ENCODE measurements around the gene ANP32B.
A peak's percentile ranks its signal among the peaks of the same experiment; 100 is the strongest.

Gene ANP32B

DNA sequence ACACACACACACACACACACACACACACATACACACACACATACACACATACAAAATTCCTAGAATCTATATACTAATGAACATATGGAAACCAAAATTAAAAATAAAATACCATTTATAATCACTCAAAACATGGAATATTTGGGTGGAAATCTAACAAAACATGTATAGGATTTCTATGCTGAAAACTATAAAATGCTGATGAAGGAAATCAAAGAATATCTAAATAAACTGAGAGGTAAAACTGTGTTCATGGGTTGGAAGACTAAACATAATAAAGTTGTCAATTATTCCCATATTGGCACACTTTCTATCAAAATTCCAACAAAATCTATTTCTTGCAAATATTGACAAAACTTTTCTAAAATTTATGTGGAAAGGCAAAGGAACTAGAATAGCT lies 48.0 kb downstream of the ANP32B start:
- DNase-seq (ENCODE audit: low spot score) = no peak

GRCh38 chr9:98031935-98032334 lies 48.8 kb downstream of the ANP32B start:
- no peak for DNase-seq (ENCODE audit: low spot score)

GRCh38 chr9:98034593-98035546 lies 51.7 kb downstream of the ANP32B start:
- peak; percentile 65 for DNase-seq (ENCODE audit: low spot score)

- no peak for DNase-seq (ENCODE audit: low spot score)
Observed at GRCh38 chr9:98037357-98037756, 54.2 kb downstream of the ANP32B start.

DNA sequence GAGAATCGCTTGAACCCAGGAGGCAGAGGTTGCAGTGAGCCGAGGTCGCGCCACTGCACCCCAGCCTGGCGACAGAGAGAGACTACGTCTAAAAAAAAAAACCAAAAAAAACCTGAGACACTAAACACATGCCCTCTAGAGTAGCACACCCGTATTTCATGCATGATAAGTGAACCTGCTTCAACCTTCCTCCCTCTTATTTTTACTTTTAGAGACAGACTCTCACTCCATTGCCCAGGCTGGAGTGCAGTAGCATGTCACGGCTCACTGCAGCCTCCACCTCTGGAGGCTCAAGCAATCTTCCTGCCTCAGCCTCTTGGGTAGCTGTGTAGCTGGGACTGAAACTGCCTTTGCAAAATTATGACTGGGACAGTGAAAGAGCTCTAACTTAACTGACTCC lies 55.8 kb downstream of the ANP32B start:
- DNase-seq (ENCODE audit: low spot score) = no peak

GRCh38 chr9:98039607-98040017 lies 56.5 kb downstream of the ANP32B start:
- no peak for DNase-seq (ENCODE audit: low spot score)

DNA sequence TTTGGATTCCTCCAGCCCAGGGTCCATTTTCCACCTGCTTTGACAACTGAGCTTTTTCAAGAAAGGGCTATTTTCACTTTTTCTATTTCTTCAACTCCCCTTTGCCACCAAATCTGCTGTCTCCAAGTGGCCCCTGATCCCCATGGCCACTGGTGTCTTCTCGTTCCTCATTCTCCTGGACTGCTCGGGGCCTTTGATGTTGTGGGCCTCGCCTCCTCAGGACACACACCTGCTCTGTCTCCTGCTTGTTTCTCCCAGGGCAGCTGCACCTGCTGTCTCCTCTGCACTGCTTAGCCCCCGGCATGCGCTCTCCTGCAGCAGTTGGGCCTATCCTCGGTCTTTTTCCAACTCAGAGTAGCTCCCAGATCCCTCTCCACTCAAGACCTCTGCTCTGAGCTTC lies 57.1 kb downstream of the ANP32B start:
- no peak for DNase-seq (ENCODE audit: low spot score)

DNA sequence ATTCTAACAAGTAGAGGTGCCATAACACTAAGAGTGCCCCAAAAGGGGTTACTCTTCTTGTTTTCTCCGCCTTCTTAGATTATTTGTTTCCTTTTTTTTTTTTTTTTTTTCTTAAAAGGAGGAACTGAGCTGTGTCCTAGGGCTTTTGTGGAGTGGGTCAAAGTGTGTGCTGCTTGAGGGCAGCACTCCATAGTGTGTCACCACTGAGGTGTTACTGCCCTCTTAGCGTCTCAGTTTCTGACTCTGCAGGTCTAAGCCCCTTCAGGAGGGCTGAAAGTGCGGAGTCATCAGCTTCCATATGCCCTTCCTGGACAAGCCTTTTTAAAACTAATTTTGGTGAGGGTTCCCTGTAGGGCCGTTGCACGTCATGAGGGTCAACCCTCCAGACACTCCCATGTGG lies 60.8 kb downstream of the ANP32B start:
- DNase-seq (ENCODE audit: low spot score) = no peak

DNA sequence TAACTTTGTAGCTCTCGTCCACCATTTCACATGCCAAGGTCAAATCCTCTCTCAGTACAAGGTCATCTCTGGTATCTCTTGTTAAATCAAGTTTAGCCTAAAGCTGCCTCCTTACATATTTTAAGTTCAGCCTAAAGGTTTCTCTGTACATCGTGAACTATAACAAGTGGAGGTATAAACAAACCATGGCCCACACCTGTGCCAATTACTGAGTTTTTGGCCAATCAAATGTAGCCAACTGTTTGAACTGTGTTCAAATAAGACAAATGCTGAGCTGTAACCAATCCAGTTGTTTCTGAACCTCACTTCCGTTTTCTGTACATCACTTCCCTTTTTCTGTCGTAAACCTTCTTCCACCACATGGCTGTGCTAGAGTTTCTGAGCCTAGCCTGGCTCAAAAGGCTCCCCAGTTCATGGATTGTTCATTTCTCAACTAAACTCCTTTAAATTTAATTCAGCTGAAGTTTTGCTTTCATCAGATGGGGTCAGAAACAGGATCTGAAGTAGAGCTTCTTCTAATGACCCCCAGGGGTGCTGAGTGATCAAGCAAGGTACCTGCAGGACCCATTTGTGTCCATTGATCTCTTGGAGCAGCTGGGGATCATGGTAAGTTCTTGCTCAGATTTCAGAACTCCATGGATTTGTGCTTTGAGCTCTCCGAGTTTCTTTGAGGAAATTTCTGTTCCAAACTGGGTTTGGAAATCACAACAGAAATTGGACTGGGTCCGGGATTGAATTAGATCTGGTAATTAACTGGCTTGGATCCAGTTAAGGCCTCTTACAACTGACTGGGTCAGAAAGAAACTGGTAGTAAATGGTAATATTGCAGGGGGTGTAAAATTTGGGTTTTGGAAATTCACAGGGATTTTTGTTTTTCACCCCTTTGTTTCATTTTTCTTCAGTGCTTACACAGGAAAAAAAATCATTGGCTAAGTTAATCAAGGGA lies 62.4 kb downstream of the ANP32B start:
- DNase-seq (ENCODE audit: low spot score) = no peak

DNA sequence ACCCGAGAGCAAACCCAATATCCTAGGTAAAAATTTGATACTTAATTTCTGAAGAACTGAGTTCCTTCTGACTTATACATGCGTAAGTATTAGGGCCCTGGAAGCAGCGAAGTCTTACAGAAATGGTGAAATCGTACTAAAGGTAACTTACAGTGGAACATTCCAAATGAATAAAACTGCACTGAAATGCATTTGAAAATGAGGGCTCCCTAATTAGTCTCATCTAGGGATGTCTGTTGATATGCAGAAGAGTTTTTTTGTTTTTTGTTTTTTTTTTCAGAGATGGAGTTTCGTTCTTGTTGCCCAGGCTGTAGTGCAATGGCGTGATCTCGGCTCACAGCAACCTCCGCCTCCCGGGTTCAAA lies 63.0 kb downstream of the ANP32B start:
- DNase-seq (ENCODE audit: low spot score) = no peak

DNA sequence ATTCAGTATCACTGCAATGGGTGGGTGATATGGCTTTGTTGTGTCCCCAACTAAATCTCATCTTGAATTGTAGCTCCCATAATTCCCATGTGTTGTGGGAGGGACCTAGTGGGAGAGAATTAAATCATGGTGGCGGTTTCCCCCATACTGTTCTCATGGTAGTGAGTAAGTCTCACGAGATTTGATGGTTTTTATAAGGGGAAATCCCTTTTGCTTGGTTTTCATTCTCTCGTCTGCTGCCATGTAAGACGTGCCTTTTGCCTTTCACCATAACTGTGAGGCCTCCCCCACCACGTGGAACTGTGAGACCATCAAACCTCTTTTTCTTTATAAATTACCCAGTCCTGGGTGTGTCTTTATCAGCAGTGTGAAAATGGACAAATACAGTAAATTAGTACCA lies 63.9 kb downstream of the ANP32B start:
- DNase-seq (ENCODE audit: low spot score) = no peak

DNA sequence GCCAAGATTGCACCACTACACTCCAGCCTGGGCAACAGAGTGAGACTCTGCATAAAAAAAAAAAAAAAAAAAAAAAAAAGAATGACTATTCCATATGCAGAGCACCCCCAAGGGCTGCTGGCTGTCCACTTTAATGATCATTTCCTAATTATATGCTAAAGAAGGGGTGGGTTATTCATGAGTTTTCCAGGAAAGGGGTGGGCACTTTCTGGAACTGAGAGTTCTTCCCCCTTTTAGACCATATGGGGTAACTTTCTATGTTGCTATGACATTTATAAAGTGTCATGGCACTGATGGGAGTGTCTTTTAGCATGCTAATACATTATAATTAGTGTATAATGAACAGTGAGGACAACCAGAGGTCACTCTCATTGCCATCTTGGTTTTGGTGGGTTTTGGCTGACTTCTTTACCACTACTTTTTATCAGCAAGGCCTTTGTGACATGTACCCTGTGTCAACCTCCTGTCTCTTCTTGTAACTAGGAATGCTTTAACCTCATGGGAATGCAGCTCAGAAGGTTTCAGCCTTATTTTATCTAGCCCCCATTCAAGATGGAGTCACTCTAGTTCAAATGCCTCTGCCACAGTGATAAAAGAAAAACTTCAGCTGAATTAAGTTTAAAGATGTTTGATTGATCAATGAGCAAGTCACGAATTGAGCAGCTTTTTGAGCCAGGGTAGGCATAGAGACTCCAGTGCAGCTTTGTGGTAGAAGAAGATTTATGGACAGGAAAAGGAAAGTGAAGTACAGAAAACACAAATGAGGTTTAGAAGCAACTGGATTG lies 66.3 kb downstream of the ANP32B start:
- DNase-seq (ENCODE audit: low spot score) = no peak

DNA sequence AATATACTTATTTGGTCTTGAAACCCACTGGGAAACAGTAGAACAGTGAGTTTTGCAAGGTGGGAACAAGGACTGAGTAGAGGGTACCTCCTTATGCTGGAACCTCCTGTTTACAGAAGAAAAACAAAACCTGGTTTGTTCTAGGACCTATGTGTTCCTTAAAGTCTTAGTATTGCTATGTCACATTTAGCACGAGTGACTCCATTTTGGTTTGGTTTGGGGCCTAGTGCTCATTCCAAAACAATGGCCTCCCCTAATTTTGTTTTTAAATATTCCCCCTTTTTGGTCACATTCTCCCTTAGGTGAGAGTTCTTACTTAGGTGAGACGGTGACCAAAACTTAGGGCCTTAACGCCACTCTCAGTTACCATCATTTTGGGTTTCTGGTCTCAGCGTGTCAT lies 67.2 kb downstream of the ANP32B start:
- DNase-seq (ENCODE audit: low spot score) = no peak

DNA sequence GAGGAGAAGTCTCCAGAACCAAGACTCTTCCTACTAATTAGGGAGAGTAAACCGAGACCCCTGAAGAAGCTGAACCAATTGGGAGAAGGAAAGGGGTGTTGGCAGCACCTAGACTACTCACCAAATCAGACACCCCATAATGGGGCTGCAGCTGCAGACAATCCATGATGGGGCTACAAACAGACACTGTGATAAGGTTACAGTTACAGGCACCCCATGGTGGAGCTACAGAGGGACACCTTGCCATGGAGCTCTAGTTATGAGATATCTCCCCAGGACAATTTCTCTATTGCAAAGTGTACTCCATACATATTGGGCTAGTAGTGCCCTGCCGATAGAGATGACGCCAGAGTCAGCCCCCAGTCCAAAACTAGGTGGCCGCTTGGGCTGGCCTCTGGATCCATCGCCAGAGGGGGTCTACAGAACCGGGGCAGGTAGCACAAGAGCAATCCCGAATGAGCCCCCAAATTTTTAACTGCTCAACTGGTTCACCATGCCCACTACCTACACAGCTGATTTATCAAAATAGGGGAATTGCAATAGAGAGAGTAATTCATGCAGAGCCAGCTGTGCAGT lies 71.3 kb downstream of the ANP32B start:
- DNase-seq (ENCODE audit: low spot score) = no peak

- DNase-seq (ENCODE audit: low spot score) = peak; percentile 96
Observed at GRCh38 chr9:98056269-98057137, 73.4 kb downstream of the ANP32B start, which contains the start of gene NANS. Gene NANS (plus strand): TSS chr9:98056732. CDS start chr9:98056809, 77 bp downstream.

DNA sequence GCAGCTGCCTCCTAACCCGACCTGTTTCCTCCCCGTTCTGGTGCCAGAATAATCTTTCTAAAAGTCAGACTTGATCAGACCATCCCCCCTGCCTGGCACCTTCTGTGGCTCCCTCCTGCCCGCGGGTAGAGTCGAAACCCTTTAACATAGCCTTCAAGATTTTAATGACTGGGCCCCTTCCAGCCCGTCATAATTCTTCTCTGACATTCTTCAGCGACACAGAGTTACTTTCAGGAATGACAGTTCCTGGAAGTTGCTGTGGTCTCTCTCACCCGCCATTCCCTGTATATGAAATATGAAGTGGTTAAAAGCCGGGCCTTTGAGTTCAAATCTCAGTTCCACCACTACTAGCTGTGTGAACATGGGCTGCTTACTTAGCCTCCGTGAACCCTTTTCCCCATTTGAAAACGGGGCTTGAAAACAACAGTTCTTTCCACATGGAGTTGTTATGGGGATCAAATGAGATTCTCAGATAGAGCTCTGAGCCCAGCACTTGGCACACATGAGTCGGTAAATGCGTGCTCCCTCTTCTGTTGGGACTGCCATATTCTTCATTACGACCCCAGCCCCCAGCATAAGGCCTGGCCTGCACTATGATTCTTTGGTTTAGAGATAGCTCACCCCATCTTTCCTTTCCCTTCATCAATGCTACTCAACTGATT lies 74.1 kb downstream of the ANP32B start:
- no peak for DNase-seq (ENCODE audit: low spot score)

DNA sequence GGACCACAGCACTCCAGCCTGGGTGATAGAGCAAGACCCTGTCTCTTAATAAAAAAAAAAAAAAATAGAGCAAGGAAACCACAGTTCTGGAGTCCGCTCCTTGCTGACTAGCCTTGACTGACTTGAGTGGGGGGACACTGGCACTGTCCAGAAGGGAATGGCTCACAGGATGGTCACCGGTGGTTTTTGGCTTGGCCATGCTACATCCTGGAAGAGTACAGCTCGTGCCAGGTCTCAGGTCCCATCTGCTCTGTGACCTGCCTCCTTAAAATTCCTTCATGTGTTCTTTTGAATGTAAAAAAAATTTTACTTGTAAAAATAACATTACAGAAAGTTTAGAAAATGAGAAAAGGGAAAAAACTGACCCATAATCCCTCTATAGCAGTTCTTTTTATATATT lies 79.0 kb downstream of the ANP32B start:
- no peak for DNase-seq (ENCODE audit: low spot score)

- DNase-seq (ENCODE audit: low spot score) = no peak
Observed at GRCh38 chr9:98064623-98065392, 81.7 kb downstream of the ANP32B start.
